Measurements from ENCODE around the gene TUBE1.

The TUBE1 gene

GRCh38 chr6:112043032-112044007 is 44.0 kb downstream of the TUBE1 start:
- ChIA-PET CTCF (interaction anchor here (0.7 to 10.0 kb wide), 18 partner anchors 9 to 663 kb away, joined by 3 to 107 read pairs (median 7); partner anchors contain the start of genes FAM229B and TUBE1), POLR2A (interaction anchor here (0.6 kb wide), 1 partner anchor 1550 kb away, joined by 4 read pairs; no protein-coding TSS in a partner anchor)
- 0% methylated on average over 20 of the region's 36 CpGs for WGBS (ENCODE audit: insufficient coverage)
- Histone ChIP-seq H3K36me3 (ENCODE audit: control insufficient read depth in 4 of 4, insufficient read depth in 4 of 4, low read length in 3 of 4) (no peaks in the 10 kb centered on the region), H3K4me3 (ENCODE audit: control insufficient read depth in 1 of 7, extremely low read depth in 1 of 7, insufficient read depth in 4 of 7, low read depth in 2 of 7, low read length in 6 of 7) (peak overlapping the region; percentile 20 to 97 (median 86)), H3K27me3 (replicated peaks in 2 of 5; ENCODE audit: control insufficient read depth in 4 of 5, insufficient read depth in 5 of 5, low read length in 4 of 5) (no peaks in the 10 kb centered on the region), H3K4me1 (ENCODE audit: control extremely low read depth in 1 of 4, control insufficient read depth in 4 of 4, insufficient read depth in 4 of 4, low read length in 3 of 4) (peaks cover 0 to 8% (median 2%) of the 10 kb centered on the region in 4 experiments), H3K9me3 (ENCODE audit: control extremely low read depth in 1 of 5, control insufficient read depth in 4 of 5, insufficient read depth in 2 of 5, low read depth in 1 of 5, low read length in 4 of 5) (no peaks in the 10 kb centered on the region), H3K27ac (ENCODE audit: insufficient read depth in 1 of 2, low read depth in 1 of 2, low read length in 2 of 2, poor library complexity in 1 of 2, severe bottlenecking in 2 of 2) (peak overlapping the region; percentile 91 to 93)
- DNase-seq: peak; percentile 92 to 96 (median 96)

GRCh38 chr6:112041535-112041934 is 45.7 kb downstream of the TUBE1 start:
- Histone ChIP-seq H3K36me3 (ENCODE audit: control insufficient read depth in 4 of 4, insufficient read depth in 4 of 4, low read length in 3 of 4) (no peaks in the 10 kb centered on the region), H3K27me3 (replicated peaks in 2 of 5; ENCODE audit: control insufficient read depth in 4 of 5, insufficient read depth in 5 of 5, low read length in 4 of 5) (no peaks in the 10 kb centered on the region), H3K9me3 (ENCODE audit: control extremely low read depth in 1 of 5, control insufficient read depth in 4 of 5, insufficient read depth in 2 of 5, low read depth in 1 of 5, low read length in 4 of 5) (no peaks in the 10 kb centered on the region), H3K4me3 (ENCODE audit: control insufficient read depth in 1 of 7, extremely low read depth in 1 of 7, insufficient read depth in 4 of 7, low read depth in 2 of 7, low read length in 6 of 7) (peak overlapping the region in 1 of 7 experiments; percentile 2), H3K4me1 (ENCODE audit: control extremely low read depth in 1 of 4, control insufficient read depth in 4 of 4, insufficient read depth in 4 of 4, low read length in 3 of 4) (peaks cover 0 to 8% (median 2%) of the 10 kb centered on the region in 4 experiments), H3K27ac (ENCODE audit: insufficient read depth in 1 of 2, low read depth in 1 of 2, low read length in 2 of 2, poor library complexity in 1 of 2, severe bottlenecking in 2 of 2) (no peak overlapping the region)
- WGBS (ENCODE audit: insufficient coverage): 100% methylated on average over 2 of the region's 3 CpGs
- POLR2A ChIA-PET: interaction anchor here (0.6 kb wide), 1 partner anchor 11 kb away, joined by 4 read pairs; no protein-coding TSS in a partner anchor
- CTCF ChIA-PET: interaction anchor here (0.6 to 10.0 kb wide), 23 partner anchors 9 to 563 kb away, joined by 3 to 107 read pairs (median 4); partner anchors contain the start of genes CCN6, FAM229B and TUBE1
- DNase-seq: no peak

- no peaks in the 10 kb centered on the region for H3K27me3 ChIP-seq (replicated peaks in 2 of 5; ENCODE audit: control insufficient read depth in 4 of 5, insufficient read depth in 5 of 5, low read length in 4 of 5)
- DNase-seq: no peak
- peak overlapping the region in 1 of 7 experiments; percentile 2 for H3K4me3 ChIP-seq (ENCODE audit: control insufficient read depth in 1 of 7, extremely low read depth in 1 of 7, insufficient read depth in 4 of 7, low read depth in 2 of 7, low read length in 6 of 7)
- peaks cover 0 to 8% (median 2%) of the 10 kb centered on the region in 4 experiments for H3K4me1 ChIP-seq (ENCODE audit: control extremely low read depth in 1 of 4, control insufficient read depth in 4 of 4, insufficient read depth in 4 of 4, low read length in 3 of 4)
- H3K36me3 ChIP-seq (ENCODE audit: control insufficient read depth in 4 of 4, insufficient read depth in 4 of 4, low read length in 3 of 4): no peaks in the 10 kb centered on the region
- no peaks in the 10 kb centered on the region for H3K9me3 ChIP-seq (ENCODE audit: control extremely low read depth in 1 of 5, control insufficient read depth in 4 of 5, insufficient read depth in 2 of 5, low read depth in 1 of 5, low read length in 4 of 5)
- 38% methylated on average over 1 of the region's 1 CpG for WGBS (ENCODE audit: insufficient coverage)
- ChIA-PET POLR2A (interaction anchor here (0.8 kb wide), 1 partner anchor 782 kb away, joined by 3 read pairs; a partner anchor contains a TSS), CTCF (interaction anchor here (0.9 to 10.0 kb wide), 15 partner anchors 10 to 333 kb away, joined by 3 to 107 read pairs (median 10); partner anchors contain the start of genes CCN6, FAM229B and TUBE1)
- no peak overlapping the region for H3K27ac ChIP-seq (ENCODE audit: insufficient read depth in 1 of 2, low read depth in 1 of 2, low read length in 2 of 2, poor library complexity in 1 of 2, severe bottlenecking in 2 of 2)
Measured at GRCh38 chr6:112040956-112041355, 46.3 kb downstream of the TUBE1 start.

- Histone ChIP-seq H3K27ac (ENCODE audit: insufficient read depth in 1 of 2, low read depth in 1 of 2, low read length in 2 of 2, poor library complexity in 1 of 2, severe bottlenecking in 2 of 2) (no peak overlapping the region), H3K27me3 (replicated peaks in 2 of 5; ENCODE audit: control insufficient read depth in 4 of 5, insufficient read depth in 5 of 5, low read length in 4 of 5) (no peaks in the 10 kb centered on the region), H3K4me1 (ENCODE audit: control extremely low read depth in 1 of 4, control insufficient read depth in 4 of 4, insufficient read depth in 4 of 4, low read length in 3 of 4) (peaks cover 0 to 8% (median 2%) of the 10 kb centered on the region in 4 experiments), H3K9me3 (ENCODE audit: control extremely low read depth in 1 of 5, control insufficient read depth in 4 of 5, insufficient read depth in 2 of 5, low read depth in 1 of 5, low read length in 4 of 5) (no peaks in the 10 kb centered on the region), H3K36me3 (ENCODE audit: control insufficient read depth in 4 of 4, insufficient read depth in 4 of 4, low read length in 3 of 4) (no peaks in the 10 kb centered on the region), H3K4me3 (ENCODE audit: control insufficient read depth in 1 of 7, extremely low read depth in 1 of 7, insufficient read depth in 4 of 7, low read depth in 2 of 7, low read length in 6 of 7) (no peak overlapping the region)
- POLR2A ChIA-PET: no interaction called here
- WGBS (ENCODE audit: insufficient coverage): no CpG with 5 or more reads among the region's 2 CpGs
- CTCF ChIA-PET: interaction anchor here (1.4 to 10.0 kb wide), 6 partner anchors 12 to 332 kb away, joined by 4 to 107 read pairs (median 19); no protein-coding TSS in a partner anchor
- DNase-seq: no peak
Measured at GRCh38 chr6:112039431-112039770, 47.9 kb downstream of the TUBE1 start.

GRCh38 chr6:112038756-112039430 is 48.4 kb downstream of the TUBE1 start:
- POLR2A ChIA-PET: no interaction called here
- CTCF ChIA-PET: interaction anchor here (1.4 to 10.0 kb wide), 5 partner anchors 11 to 331 kb away, joined by 4 to 107 read pairs (median 23); no protein-coding TSS in a partner anchor
- whole genome bisulfite sequencing (ENCODE audit: insufficient coverage): over 99% methylated on average over 15 of the region's 15 CpGs
- no peak overlapping the region for H3K27ac ChIP-seq (ENCODE audit: insufficient read depth in 1 of 2, low read depth in 1 of 2, low read length in 2 of 2, poor library complexity in 1 of 2, severe bottlenecking in 2 of 2)
- H3K4me1 ChIP-seq (ENCODE audit: control extremely low read depth in 1 of 4, control insufficient read depth in 4 of 4, insufficient read depth in 4 of 4, low read length in 3 of 4): peaks cover 0 to 8% (median 2%) of the 10 kb centered on the region in 4 experiments
- no peak overlapping the region for H3K4me3 ChIP-seq (ENCODE audit: control insufficient read depth in 1 of 7, extremely low read depth in 1 of 7, insufficient read depth in 4 of 7, low read depth in 2 of 7, low read length in 6 of 7)
- no peaks in the 10 kb centered on the region for H3K27me3 ChIP-seq (replicated peaks in 2 of 5; ENCODE audit: control insufficient read depth in 4 of 5, insufficient read depth in 5 of 5, low read length in 4 of 5)
- H3K9me3 ChIP-seq (ENCODE audit: control extremely low read depth in 1 of 5, control insufficient read depth in 4 of 5, insufficient read depth in 2 of 5, low read depth in 1 of 5, low read length in 4 of 5): no peaks in the 10 kb centered on the region
- DNase-seq: no peak
- no peaks in the 10 kb centered on the region for H3K36me3 ChIP-seq (ENCODE audit: control insufficient read depth in 4 of 4, insufficient read depth in 4 of 4, low read length in 3 of 4)

- Histone ChIP-seq H3K4me3 (ENCODE audit: control insufficient read depth in 1 of 7, extremely low read depth in 1 of 7, insufficient read depth in 4 of 7, low read depth in 2 of 7, low read length in 6 of 7) (no peak overlapping the region), H3K9me3 (ENCODE audit: control extremely low read depth in 1 of 5, control insufficient read depth in 4 of 5, insufficient read depth in 2 of 5, low read depth in 1 of 5, low read length in 4 of 5) (no peaks in the 10 kb centered on the region), H3K4me1 (ENCODE audit: control extremely low read depth in 1 of 4, control insufficient read depth in 4 of 4, insufficient read depth in 4 of 4, low read length in 3 of 4) (peaks cover 0 to 8% (median 2%) of the 10 kb centered on the region in 4 experiments), H3K27me3 (replicated peaks in 2 of 5; ENCODE audit: control insufficient read depth in 4 of 5, insufficient read depth in 5 of 5, low read length in 4 of 5) (no peaks in the 10 kb centered on the region), H3K27ac (ENCODE audit: insufficient read depth in 1 of 2, low read depth in 1 of 2, low read length in 2 of 2, poor library complexity in 1 of 2, severe bottlenecking in 2 of 2) (no peak overlapping the region), H3K36me3 (ENCODE audit: control insufficient read depth in 4 of 4, insufficient read depth in 4 of 4, low read length in 3 of 4) (no peaks in the 10 kb centered on the region)
- WGBS (ENCODE audit: insufficient coverage): 100% methylated on average over 3 of the region's 5 CpGs
- no peak for DNase-seq
- ChIA-PET CTCF (interaction anchor here (1.1 to 10.0 kb wide), 4 partner anchors 10 to 331 kb away, joined by 3 to 107 read pairs (median 28); no protein-coding TSS in a partner anchor), POLR2A (no interaction called here)
Measured at GRCh38 chr6:112038268-112038667, 49.0 kb downstream of the TUBE1 start.

Data from common myeloid progenitor, CD34-positive (primary cell).